ENCODE measurements around the gene PLD4.

GRCh38 chr14:104973135-104973384, 48.4 kb downstream of the PLD4 start:
- no peak for TF ChIP-seq CTCF (IDR thresholded peaks at IDR 0.05; ENCODE audit: insufficient read depth, low read length, poor library complexity, severe bottlenecking)
- TF ChIP-seq EZH2phosphoT487 (conservative IDR thresholded peaks at IDR 0.05; ENCODE audit: low read length), result no peak
